GM23338 (cell line): ENCODE measurements around the gene CPE. TPM values are rescaled to one million over a fixed set of nuclear protein-coding genes. Genes with fewer than 3 reads are reported as not detected.
A peak's percentile ranks its signal among the peaks of the same experiment; 100 is the strongest.

Source experiments
- ATAC-seq: fragments of 200-7000 bp; cut with Tn5 transposase; 3 replicates; pipeline ENCODE4 v1.9.1; 2020
- DNase-seq: peaks from one replicate; pipeline ENCODE4 v3.0.0-alpha.2; 2015; ENCODE audit warnings: low spot score
- H2AFZ ChIP-seq: fragments of 200-600 bp; sonication (generic); 2 replicates; pipeline ENCODE4 v1.8.0; 2016; ENCODE audit warnings: antibody characterized with exemption, mild to moderate bottlenecking, moderate library complexity
- H3F3A ChIP-seq: fragments of 200-600 bp; sonication (generic); replicated peaks from 2 replicates; pipeline ENCODE4 v1.8.0; 2017; ENCODE audit warnings: antibody characterized with exemption, mixed run types, low read depth
- H3K27ac ChIP-seq: fragments of 200-600 bp; sonication (generic); 2 replicates; pipeline ENCODE4 v1.6.1; 2016; ENCODE audit warnings: low read depth
- H3K27me3 ChIP-seq: fragments of 200-600 bp; sonication (generic); 2 replicates; pipeline ENCODE4 v1.8.0; 2016; ENCODE audit warnings: mild to moderate bottlenecking, mixed run types, moderate library complexity; ENCODE audit not compliant: insufficient read depth
- H3K36me3 ChIP-seq: fragments of 200-600 bp; sonication (generic); 2 replicates; pipeline ENCODE4 v1.8.0; 2016; ENCODE audit warnings: mild to moderate bottlenecking; ENCODE audit not compliant: insufficient read depth
- H3K4me1 ChIP-seq: fragments of 200-600 bp; sonication (generic); 2 replicates; pipeline ENCODE4 v1.8.0; 2016; ENCODE audit warnings: mild to moderate bottlenecking, moderate library complexity; ENCODE audit not compliant: insufficient read depth
- H3K4me2 ChIP-seq: fragments of 200-600 bp; sonication (generic); 2 replicates; pipeline ENCODE4 v1.7.1; 2017; ENCODE audit warnings: mixed run types
- H3K4me3 ChIP-seq: fragments of 200-600 bp; sonication (generic); 2 replicates; pipeline ENCODE4 v1.6.1; 2016; ENCODE audit warnings: mixed run types
- H3K79me2 ChIP-seq: fragments of 200-600 bp; sonication (generic); replicated peaks from 2 replicates; pipeline ENCODE4 v1.8.0; 2017; ENCODE audit warnings: mild to moderate bottlenecking; ENCODE audit not compliant: insufficient read depth
- H3K9me2 ChIP-seq: fragments of 200-600 bp; sonication (generic); 2 replicates; pipeline ENCODE4 v1.8.0; 2017; ENCODE audit not compliant: insufficient read depth
- H4K20me1 ChIP-seq: fragments of 200-600 bp; sonication (generic); replicated peaks from 2 replicates; pipeline ENCODE4 v1.8.0; 2017; ENCODE audit warnings: mild to moderate bottlenecking; ENCODE audit not compliant: insufficient read depth
- H3K27ac Mint-ChIP-seq: 2 replicates; pipeline ENCODE4 v1.8.0; 2020; ENCODE audit warnings: inconsistent platforms, mild to moderate bottlenecking, moderate library complexity, mixed read lengths
- H3K27me3 Mint-ChIP-seq: 3 replicates; pipeline ENCODE4 v1.8.0; 2022; ENCODE audit warnings: low read depth, mild to moderate bottlenecking, moderate library complexity, mixed read lengths, inconsistent platforms; ENCODE audit not compliant: insufficient read depth, poor library complexity
- H3K36me3 Mint-ChIP-seq: 3 replicates; pipeline ENCODE4 v1.8.0; 2021; ENCODE audit warnings: low read depth, mild to moderate bottlenecking, inconsistent platforms, moderate library complexity, mixed read lengths
- H3K4me1 Mint-ChIP-seq: 3 replicates; pipeline ENCODE4 v1.8.0; 2020; ENCODE audit warnings: mild to moderate bottlenecking, inconsistent platforms, mixed read lengths
- H3K4me3 Mint-ChIP-seq: 3 replicates; pipeline ENCODE4 v1.8.0; 2021; ENCODE audit warnings: moderate library complexity, mild to moderate bottlenecking, inconsistent platforms, mixed read lengths
- H3K9me3 Mint-ChIP-seq: 3 replicates; pipeline ENCODE4 v1.8.0; 2020; ENCODE audit warnings: moderate library complexity, mild to moderate bottlenecking, inconsistent platforms, mixed read lengths
- CREB1 ChIP-seq: fragments of 250-450 bp; sonication (Bioruptor Pico); IDR thresholded peaks from 2 replicates; pipeline ENCODE4 v1.5.0; 2020; ENCODE audit warnings: low read depth, mild to moderate bottlenecking, moderate library complexity
- ETS1 ChIP-seq: IDR thresholded peaks from 2 replicates; pipeline ENCODE4 v1.6.1; 2016; ENCODE audit warnings: antibody characterized with exemption
- EZH2 ChIP-seq: fragments of 200-600 bp; sonication (generic); IDR thresholded peaks from one replicate; pipeline ENCODE4 v1.8.0; 2017; ENCODE audit warnings: antibody characterized with exemption, mild to moderate bottlenecking, low read depth; ENCODE audit not compliant: unreplicated experiment
- EZH2phosphoT487 ChIP-seq: fragments of 200-600 bp; sonication (generic); IDR thresholded peaks from one replicate; pipeline ENCODE4 v1.8.1; 2018; ENCODE audit warnings: antibody characterized with exemption; ENCODE audit not compliant: unreplicated experiment
- JUNB ChIP-seq: IDR thresholded peaks from one replicate; pipeline ENCODE4 v1.6.1; 2016; ENCODE audit warnings: antibody characterized with exemption; ENCODE audit not compliant: unreplicated experiment
- NANOG ChIP-seq: IDR thresholded peaks from 2 replicates; pipeline ENCODE4 v1.6.1; 2016; ENCODE audit warnings: antibody characterized with exemption, borderline replicate concordance
- POLR2AphosphoS5 ChIP-seq: IDR thresholded peaks from 2 replicates; pipeline ENCODE4 v1.6.1; 2016; ENCODE audit warnings: antibody characterized with exemption, low read depth
- ZNF331 ChIP-seq: fragments of 250-450 bp; sonication (Bioruptor Pico); IDR thresholded peaks from 2 replicates; pipeline ENCODE4 v1.5.0; 2020; ENCODE audit warnings: low read depth, mild to moderate bottlenecking, moderate library complexity
- polyA plus RNA-seq: library from polyadenylated mRNA; unstranded; fragments of >200 nt; fragmentation: Nextera tagmentation; extraction: Ambion mirVana; gene quantifications from 2 replicates; pipeline ENCODE4 v1.2.1, GENCODE V29; 2016
- total RNA-seq: library from RNA; depleted of rRNA; stranded (reverse); fragments of >200 nt; shearing (Covaris generic); gene quantifications from 2 replicates; pipeline ENCODE4 v1.2.3, GENCODE V29; 2014
- TF ChIP-seq, protein P1 (sequence below): IDR thresholded peaks from one replicate; pipeline ENCODE4 v1.6.1; 2018; ENCODE audit warnings: antibody characterized with exemption; ENCODE audit not compliant: unreplicated experiment
- TF ChIP-seq, protein P2 (sequence below), 2 experiments: fragments of 200-600 bp in 1 of 2; sonication (generic) in 1 of 2; conservative IDR thresholded peaks; 2 replicates each; pipeline versions ENCODE4 v1.5.1 to v1.6.1; 2016 to 2017; ENCODE audit warnings: antibody characterized with exemption in 2 of 2, low read depth in 2 of 2, mild to moderate bottlenecking in 2 of 2, moderate library complexity in 1 of 2

Gene CPE
- total and polyA plus RNA-seq, 2 experiments from 2014 or later, result 10.3 to 16.5 TPM

GRCh38 chr4:165539801-165540200 is 161.0 kb downstream of the CPE start:
- Histone ChIP-seq H3K9me2 (0 out of 2 replicates have a peak, but pooled peaks cover 7% of the 10 kb centered on the region), H3K4me2 (no peak overlapping the region), H3F3A (0 out of 2 replicates have a peak, but pooled peaks cover 4% of the 10 kb centered on the region), H2AFZ (0 out of 2 replicates have a peak overlapping the region, but pooled peaks have one; percentile 28), H4K20me1 (no peaks in the 10 kb centered on the region), H3K27ac (no peak overlapping the region), H3K79me2 (no peaks in the 10 kb centered on the region), H3K36me3 (no peaks in the 10 kb centered on the region), H3K4me1 (no peaks in the 10 kb centered on the region), H3K27me3 (no peaks in the 10 kb centered on the region), H3K4me3 (no peak overlapping the region)
- H3K4me3 Mint-ChIP-seq, result no peak overlapping the region
- no peaks in the 10 kb centered on the region for H3K36me3 Mint-ChIP-seq
- H3K9me3 Mint-ChIP-seq, result no peaks in the 10 kb centered on the region; the same call in 2 of the 3 replicates
- ATAC-seq (no peak), DNase-seq (no peak)
- H3K27me3 Mint-ChIP-seq, result peaks cover 2% of the 10 kb centered on the region
- H3K27ac Mint-ChIP-seq, result no peak overlapping the region
- H3K4me1 Mint-ChIP-seq, result peaks cover 3% of the 10 kb centered on the region; the same call in 2 of the 3 replicates
- no peak for TF ChIP-seq NANOG

- Histone ChIP-seq H3K4me3 (no peak overlapping the region), H3K27me3 (no peaks in the 10 kb centered on the region), H3K4me2 (no peak overlapping the region), H3K4me1 (no peaks in the 10 kb centered on the region), H2AFZ (0 out of 2 replicates have a peak overlapping the region, but pooled peaks have one; percentile 28), H3F3A (0 out of 2 replicates have a peak, but pooled peaks cover 4% of the 10 kb centered on the region), H3K36me3 (no peaks in the 10 kb centered on the region), H4K20me1 (no peaks in the 10 kb centered on the region), H3K79me2 (no peaks in the 10 kb centered on the region), H3K9me2 (0 out of 2 replicates have a peak, but pooled peaks cover 7% of the 10 kb centered on the region), H3K27ac (no peak overlapping the region)
- Mint-ChIP-seq H3K4me3 (no peak overlapping the region), H3K27me3 (peaks cover 2% of the 10 kb centered on the region), H3K27ac (no peak overlapping the region), H3K4me1 (peaks cover 3% of the 10 kb centered on the region; the same call in 2 of the 3 replicates), H3K9me3 (no peaks in the 10 kb centered on the region; the same call in 2 of the 3 replicates), H3K36me3 (no peaks in the 10 kb centered on the region)
- no peak for ATAC-seq
- no peak for DNase-seq
- no peak for TF ChIP-seq JUNB
- no peak for TF ChIP-seq EZH2
- TF ChIP-seq, protein P1, sequence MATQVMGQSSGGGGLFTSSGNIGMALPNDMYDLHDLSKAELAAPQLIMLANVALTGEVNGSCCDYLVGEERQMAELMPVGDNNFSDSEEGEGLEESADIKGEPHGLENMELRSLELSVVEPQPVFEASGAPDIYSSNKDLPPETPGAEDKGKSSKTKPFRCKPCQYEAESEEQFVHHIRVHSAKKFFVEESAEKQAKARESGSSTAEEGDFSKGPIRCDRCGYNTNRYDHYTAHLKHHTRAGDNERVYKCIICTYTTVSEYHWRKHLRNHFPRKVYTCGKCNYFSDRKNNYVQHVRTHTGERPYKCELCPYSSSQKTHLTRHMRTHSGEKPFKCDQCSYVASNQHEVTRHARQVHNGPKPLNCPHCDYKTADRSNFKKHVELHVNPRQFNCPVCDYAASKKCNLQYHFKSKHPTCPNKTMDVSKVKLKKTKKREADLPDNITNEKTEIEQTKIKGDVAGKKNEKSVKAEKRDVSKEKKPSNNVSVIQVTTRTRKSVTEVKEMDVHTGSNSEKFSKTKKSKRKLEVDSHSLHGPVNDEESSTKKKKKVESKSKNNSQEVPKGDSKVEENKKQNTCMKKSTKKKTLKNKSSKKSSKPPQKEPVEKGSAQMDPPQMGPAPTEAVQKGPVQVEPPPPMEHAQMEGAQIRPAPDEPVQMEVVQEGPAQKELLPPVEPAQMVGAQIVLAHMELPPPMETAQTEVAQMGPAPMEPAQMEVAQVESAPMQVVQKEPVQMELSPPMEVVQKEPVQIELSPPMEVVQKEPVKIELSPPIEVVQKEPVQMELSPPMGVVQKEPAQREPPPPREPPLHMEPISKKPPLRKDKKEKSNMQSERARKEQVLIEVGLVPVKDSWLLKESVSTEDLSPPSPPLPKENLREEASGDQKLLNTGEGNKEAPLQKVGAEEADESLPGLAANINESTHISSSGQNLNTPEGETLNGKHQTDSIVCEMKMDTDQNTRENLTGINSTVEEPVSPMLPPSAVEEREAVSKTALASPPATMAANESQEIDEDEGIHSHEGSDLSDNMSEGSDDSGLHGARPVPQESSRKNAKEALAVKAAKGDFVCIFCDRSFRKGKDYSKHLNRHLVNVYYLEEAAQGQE, result no peak
- TF ChIP-seq EZH2phosphoT487, result no peak
- TF ChIP-seq, protein P2, sequence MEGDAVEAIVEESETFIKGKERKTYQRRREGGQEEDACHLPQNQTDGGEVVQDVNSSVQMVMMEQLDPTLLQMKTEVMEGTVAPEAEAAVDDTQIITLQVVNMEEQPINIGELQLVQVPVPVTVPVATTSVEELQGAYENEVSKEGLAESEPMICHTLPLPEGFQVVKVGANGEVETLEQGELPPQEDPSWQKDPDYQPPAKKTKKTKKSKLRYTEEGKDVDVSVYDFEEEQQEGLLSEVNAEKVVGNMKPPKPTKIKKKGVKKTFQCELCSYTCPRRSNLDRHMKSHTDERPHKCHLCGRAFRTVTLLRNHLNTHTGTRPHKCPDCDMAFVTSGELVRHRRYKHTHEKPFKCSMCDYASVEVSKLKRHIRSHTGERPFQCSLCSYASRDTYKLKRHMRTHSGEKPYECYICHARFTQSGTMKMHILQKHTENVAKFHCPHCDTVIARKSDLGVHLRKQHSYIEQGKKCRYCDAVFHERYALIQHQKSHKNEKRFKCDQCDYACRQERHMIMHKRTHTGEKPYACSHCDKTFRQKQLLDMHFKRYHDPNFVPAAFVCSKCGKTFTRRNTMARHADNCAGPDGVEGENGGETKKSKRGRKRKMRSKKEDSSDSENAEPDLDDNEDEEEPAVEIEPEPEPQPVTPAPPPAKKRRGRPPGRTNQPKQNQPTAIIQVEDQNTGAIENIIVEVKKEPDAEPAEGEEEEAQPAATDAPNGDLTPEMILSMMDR (conservative IDR thresholded peaks at IDR 0.05; ENCODE audit: low read depth in 2 of 2), result no peak
- TF ChIP-seq ETS1, result no peak
- TF ChIP-seq CREB1 (CRISPR knock-in tag), result no peak
- no peak for TF ChIP-seq ZNF331 (CRISPR knock-in tag)
- no peak for TF ChIP-seq POLR2AphosphoS5
Measured at GRCh38 chr4:165540206-165540830, 161.5 kb downstream of the CPE start.
